ENCODE results near the gene FMC1.
"Not testable (repeated sequence)": the region's sequence is repeated elsewhere in the genome, so short reads cannot be mapped to it uniquely, and the experiment has no call there.

Gene FMC1

DNA sequence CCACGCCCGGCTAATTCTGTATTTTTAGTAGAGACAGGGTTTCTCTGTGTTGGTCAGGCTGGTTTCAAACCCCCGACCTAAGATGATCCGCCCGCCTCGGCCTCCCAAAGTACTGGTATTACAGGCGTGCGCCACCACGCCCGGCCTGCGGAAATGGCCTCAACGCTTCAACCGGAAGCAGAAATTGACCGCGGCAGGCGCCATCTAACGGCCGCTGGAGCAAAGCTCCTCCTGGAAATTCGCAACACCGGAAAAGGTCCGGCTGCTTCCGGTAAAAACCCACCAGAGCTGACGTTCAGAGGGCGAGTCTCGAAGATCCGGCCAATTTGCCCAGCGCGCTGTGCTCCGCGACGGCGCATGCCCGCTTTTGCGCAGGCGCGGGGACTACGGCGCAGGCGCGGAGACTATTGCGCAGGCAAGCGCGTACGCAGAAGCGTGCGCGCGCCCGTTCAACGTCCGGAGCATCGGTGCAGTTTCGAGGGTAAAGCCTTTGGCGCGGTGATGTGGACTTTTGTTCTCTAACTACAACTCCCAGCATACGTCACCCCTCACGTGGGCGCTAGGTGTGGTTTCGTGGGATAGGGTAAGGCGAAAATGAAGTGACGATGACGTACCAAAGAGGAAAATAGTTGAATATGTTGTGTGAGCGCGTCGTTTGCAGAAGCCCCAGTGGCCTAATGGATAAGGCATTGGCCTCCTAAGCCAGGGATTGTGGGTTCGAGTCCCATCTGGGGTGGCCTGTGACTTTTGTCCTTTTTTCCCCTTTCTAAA is 915 bp upstream of the FMC1 start:
- no peaks in the 10 kb centered on the region for H3K4me1 ChIP-seq (ENCODE audit: control insufficient read depth, insufficient read depth, low read length)
- H3K9me3 ChIP-seq (ENCODE audit: control insufficient read depth, insufficient read depth, low read length): no peaks in the 10 kb centered on the region
- DNase-seq (ENCODE audit: low read depth, low spot score): peak; percentile 94
- H3K27ac ChIP-seq (ENCODE audit: low read length): no peak overlapping the region
- WGBS (ENCODE audit: insufficient coverage, insufficient read length): no CpG with 5 or more reads among the region's 66 CpGs
- H3K36me3 ChIP-seq (ENCODE audit: control insufficient read depth, insufficient read depth, low read length): no peaks in the 10 kb centered on the region
- H3K27me3 ChIP-seq (ENCODE audit: control insufficient read depth, insufficient read depth, low read length): no peaks in the 10 kb centered on the region
- peak overlapping the region; percentile 85; the same call in 1 of the 2 replicates for H3K4me3 ChIP-seq (ENCODE audit: low read length)

DNA sequence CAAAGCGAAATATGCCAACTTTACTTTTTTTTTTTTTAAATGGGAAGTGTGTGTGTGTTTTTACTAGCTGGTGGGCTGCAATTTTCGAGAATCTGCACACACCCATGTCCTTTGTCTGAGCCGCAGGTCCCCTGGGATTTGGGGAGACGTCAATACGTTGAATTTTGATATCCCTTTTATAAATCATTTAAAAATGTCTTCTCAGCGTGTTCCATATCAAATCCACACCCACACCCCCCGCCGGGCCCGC is 404 bp upstream of the FMC1 start:
- no peak for DNase-seq (ENCODE audit: low read depth, low spot score)
- H3K4me3 ChIP-seq (ENCODE audit: low read length): peak overlapping the region; percentile 85; the same call in 1 of the 2 replicates
- H3K27me3 ChIP-seq (ENCODE audit: control insufficient read depth, insufficient read depth, low read length): no peaks in the 10 kb centered on the region
- no peaks in the 10 kb centered on the region for H3K9me3 ChIP-seq (ENCODE audit: control insufficient read depth, insufficient read depth, low read length)
- no CpG with 5 or more reads among the region's 9 CpGs for WGBS (ENCODE audit: insufficient coverage, insufficient read length)
- no peaks in the 10 kb centered on the region for H3K4me1 ChIP-seq (ENCODE audit: control insufficient read depth, insufficient read depth, low read length)
- H3K27ac ChIP-seq (ENCODE audit: low read length): no peak overlapping the region
- H3K36me3 ChIP-seq (ENCODE audit: control insufficient read depth, insufficient read depth, low read length): no peaks in the 10 kb centered on the region

DNA sequence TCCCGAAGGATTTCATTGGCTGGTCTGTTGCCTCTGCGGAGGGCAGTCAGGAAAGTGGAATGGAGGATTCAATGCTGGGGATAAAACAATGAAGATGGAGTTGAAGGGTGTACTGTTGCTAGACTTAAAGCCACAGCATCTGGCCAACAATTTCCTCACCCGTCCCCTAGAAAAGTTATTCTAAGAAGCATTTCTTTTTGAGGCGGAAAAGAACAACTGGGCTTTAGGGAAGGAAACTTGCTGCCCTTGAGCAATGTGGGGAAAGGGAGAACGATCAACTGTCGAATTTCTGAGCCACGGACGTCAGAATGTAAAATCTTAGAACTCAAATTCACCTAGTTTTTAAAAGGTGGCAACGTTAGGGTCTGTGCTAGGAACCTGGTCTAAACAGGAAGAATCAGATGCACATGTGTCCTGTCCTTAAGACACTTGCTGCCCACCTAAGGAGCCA is 664 bp downstream of the FMC1 start:
- Histone ChIP-seq H3K4me3 (ENCODE audit: low read length) (peak overlapping the region; percentile 85; the same call in 1 of the 2 replicates), H3K4me1 (ENCODE audit: control insufficient read depth, insufficient read depth, low read length) (no peaks in the 10 kb centered on the region), H3K27ac (ENCODE audit: low read length) (no peak overlapping the region), H3K36me3 (ENCODE audit: control insufficient read depth, insufficient read depth, low read length) (no peaks in the 10 kb centered on the region), H3K9me3 (ENCODE audit: control insufficient read depth, insufficient read depth, low read length) (no peaks in the 10 kb centered on the region), H3K27me3 (ENCODE audit: control insufficient read depth, insufficient read depth, low read length) (no peaks in the 10 kb centered on the region)
- WGBS (ENCODE audit: insufficient coverage, insufficient read length): no CpG with 5 or more reads among the region's 9 CpGs
- DNase-seq (ENCODE audit: low read depth, low spot score): peak; percentile 67

DNA sequence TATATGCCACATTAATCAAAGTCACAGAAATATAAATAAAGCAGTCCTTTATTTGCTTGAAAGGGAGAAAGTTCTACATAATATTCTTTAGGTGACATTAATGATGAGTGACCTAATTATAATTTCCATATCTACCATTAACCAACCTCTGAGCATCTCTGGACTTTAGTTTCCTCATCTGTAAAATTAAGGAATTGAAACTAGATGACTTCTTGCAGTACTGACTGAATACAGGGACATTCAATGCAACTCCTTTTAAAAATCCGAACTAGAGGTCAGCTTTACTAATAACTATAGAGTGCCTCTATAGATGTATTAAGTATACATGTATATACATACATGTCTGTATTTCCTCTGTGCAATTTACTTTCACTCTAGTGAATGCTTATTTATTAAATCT is 3.9 kb downstream of the FMC1 start:
- no peak for DNase-seq (ENCODE audit: low read depth, low spot score)
- no CpG with 5 or more reads among the region's 1 CpG for WGBS (ENCODE audit: insufficient coverage, insufficient read length)
- H3K4me3 ChIP-seq (ENCODE audit: low read length): no peak overlapping the region
- no peaks in the 10 kb centered on the region for H3K27me3 ChIP-seq (ENCODE audit: control insufficient read depth, insufficient read depth, low read length)
- H3K36me3 ChIP-seq (ENCODE audit: control insufficient read depth, insufficient read depth, low read length): no peaks in the 10 kb centered on the region
- H3K27ac ChIP-seq (ENCODE audit: low read length): no peak overlapping the region
- H3K9me3 ChIP-seq (ENCODE audit: control insufficient read depth, insufficient read depth, low read length): no peaks in the 10 kb centered on the region
- no peaks in the 10 kb centered on the region for H3K4me1 ChIP-seq (ENCODE audit: control insufficient read depth, insufficient read depth, low read length)

DNA sequence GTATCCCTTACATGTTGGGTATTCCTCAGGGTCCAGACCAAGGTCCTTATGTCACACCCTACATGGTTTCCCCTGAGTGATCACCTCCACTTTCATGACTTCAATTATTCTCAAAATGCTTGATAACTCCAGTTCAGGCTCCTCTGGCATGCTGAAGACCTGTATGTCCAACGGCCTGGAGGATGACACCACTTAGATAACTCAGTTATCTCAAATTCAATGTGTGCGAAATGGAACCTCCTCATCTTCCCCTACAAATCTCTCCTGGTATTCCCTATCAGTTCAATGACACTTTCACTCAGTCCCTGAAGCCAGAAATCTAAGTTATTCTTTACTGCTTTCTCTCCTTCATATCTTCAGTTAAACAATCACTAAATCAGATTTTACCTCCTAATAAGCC is 9.9 kb downstream of the FMC1 start:
- WGBS (ENCODE audit: insufficient coverage, insufficient read length): no CpG with 5 or more reads among the region's 2 CpGs
- H3K27me3 ChIP-seq (ENCODE audit: control insufficient read depth, insufficient read depth, low read length): no peaks in the 10 kb centered on the region
- no peaks in the 10 kb centered on the region for H3K36me3 ChIP-seq (ENCODE audit: control insufficient read depth, insufficient read depth, low read length)
- no peaks in the 10 kb centered on the region for H3K4me1 ChIP-seq (ENCODE audit: control insufficient read depth, insufficient read depth, low read length)
- no peak for DNase-seq (ENCODE audit: low read depth, low spot score)
- no peak overlapping the region for H3K27ac ChIP-seq (ENCODE audit: low read length)
- no peaks in the 10 kb centered on the region for H3K9me3 ChIP-seq (ENCODE audit: control insufficient read depth, insufficient read depth, low read length)
- no peak overlapping the region for H3K4me3 ChIP-seq (ENCODE audit: low read length)

DNA sequence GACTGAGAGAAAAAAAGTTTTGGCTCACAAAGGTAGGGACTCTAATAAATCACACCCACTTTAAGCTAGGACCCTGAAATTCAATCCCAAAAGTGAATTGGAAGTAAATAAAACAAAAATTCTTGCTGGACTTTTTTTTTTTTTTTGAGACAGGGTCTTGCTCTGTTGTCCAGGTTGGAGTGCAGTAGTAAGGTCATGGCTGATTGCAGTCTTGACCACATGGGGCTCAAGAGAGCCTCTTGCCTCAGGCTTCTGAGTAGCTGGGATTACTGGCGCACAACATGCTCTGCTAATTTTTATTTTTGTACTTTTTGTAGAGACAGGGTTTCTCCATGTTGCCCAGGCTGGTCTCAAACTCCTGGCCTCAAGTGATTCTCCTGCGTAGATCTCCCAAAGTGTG is 13.6 kb downstream of the FMC1 start:
- no CpG with 5 or more reads among the region's 2 CpGs for WGBS (ENCODE audit: insufficient coverage, insufficient read length)
- DNase-seq (ENCODE audit: low read depth, low spot score): no peak
- Histone ChIP-seq H3K4me3 (ENCODE audit: low read length) (no peak overlapping the region), H3K9me3 (ENCODE audit: control insufficient read depth, insufficient read depth, low read length) (no peaks in the 10 kb centered on the region), H3K36me3 (ENCODE audit: control insufficient read depth, insufficient read depth, low read length) (no peaks in the 10 kb centered on the region), H3K4me1 (ENCODE audit: control insufficient read depth, insufficient read depth, low read length) (no peaks in the 10 kb centered on the region), H3K27ac (ENCODE audit: low read length) (no peak overlapping the region), H3K27me3 (ENCODE audit: control insufficient read depth, insufficient read depth, low read length) (no peaks in the 10 kb centered on the region)

DNA sequence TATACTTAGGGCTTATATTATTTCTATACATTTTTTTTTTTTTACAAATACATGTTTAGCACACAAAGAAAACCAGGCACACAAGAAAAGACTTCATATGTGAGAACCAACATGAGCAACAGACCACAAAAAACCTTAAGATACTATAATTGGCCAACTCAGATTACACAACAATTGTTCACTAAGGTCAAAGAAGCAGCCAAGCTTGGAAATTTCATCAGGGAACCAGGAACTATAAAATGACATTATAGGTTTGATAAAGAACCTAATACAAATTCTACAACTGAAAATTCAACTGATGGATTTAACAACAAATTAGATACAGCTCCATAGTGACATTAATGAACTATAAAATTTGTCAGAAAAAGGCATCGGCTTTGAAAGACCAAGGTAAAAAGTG is 14.2 kb downstream of the FMC1 start:
- Histone ChIP-seq H3K4me1 (ENCODE audit: control insufficient read depth, insufficient read depth, low read length) (no peaks in the 10 kb centered on the region), H3K27me3 (ENCODE audit: control insufficient read depth, insufficient read depth, low read length) (no peaks in the 10 kb centered on the region), H3K36me3 (ENCODE audit: control insufficient read depth, insufficient read depth, low read length) (no peaks in the 10 kb centered on the region), H3K27ac (ENCODE audit: low read length) (no peak overlapping the region), H3K9me3 (ENCODE audit: control insufficient read depth, insufficient read depth, low read length) (no peaks in the 10 kb centered on the region), H3K4me3 (ENCODE audit: low read length) (no peak overlapping the region)
- no peak for DNase-seq (ENCODE audit: low read depth, low spot score)
- WGBS (ENCODE audit: insufficient coverage, insufficient read length): no CpG with 5 or more reads among the region's 1 CpG

DNA sequence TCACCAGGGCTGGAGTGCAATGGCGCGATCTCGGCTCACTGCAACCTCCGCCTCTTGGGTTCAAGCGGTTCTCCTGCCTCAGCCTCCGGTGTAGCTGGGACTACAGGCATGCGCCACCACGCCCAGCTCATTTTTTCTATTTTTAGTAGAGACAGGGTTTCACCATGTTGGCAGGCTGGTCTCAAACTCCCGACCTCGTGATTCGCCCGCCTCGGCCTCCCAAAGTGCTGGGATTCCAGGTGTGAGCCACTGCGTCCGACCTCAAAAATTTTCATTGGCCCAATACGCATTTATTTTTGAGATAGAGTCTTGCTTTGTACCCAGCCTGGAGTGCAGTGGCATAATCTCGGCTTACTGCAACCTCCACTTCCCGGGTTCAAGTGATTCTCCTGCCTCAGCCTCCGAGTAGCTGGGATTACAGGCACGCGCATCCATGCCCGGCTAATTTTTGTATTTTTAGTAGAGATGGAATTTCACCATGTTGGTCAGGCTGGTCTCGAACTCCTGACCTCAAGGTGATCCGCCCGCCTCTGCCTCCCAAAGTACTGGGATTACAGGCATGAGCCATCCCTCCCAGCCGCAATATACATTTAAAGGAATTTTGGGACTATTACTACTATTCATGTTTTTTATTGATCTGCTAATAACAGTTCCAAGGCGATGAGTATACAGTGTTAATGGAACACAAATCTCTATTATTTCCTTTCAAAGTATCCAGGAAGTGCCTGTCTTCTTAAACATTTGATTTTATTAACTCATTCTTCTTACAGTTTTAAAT is 16.8 kb downstream of the FMC1 start:
- H3K27me3 ChIP-seq (ENCODE audit: control insufficient read depth, insufficient read depth, low read length); H3K27ac ChIP-seq (ENCODE audit: low read length); H3K4me3 ChIP-seq (ENCODE audit: low read length); H3K4me1 ChIP-seq (ENCODE audit: control insufficient read depth, insufficient read depth, low read length); H3K36me3 ChIP-seq (ENCODE audit: control insufficient read depth, insufficient read depth, low read length); H3K9me3 ChIP-seq (ENCODE audit: control insufficient read depth, insufficient read depth, low read length); DNase-seq (ENCODE audit: low read depth, low spot score): not testable (repeated sequence)
- no CpG with 5 or more reads among the region's 27 CpGs for WGBS (ENCODE audit: insufficient coverage, insufficient read length)

DNA sequence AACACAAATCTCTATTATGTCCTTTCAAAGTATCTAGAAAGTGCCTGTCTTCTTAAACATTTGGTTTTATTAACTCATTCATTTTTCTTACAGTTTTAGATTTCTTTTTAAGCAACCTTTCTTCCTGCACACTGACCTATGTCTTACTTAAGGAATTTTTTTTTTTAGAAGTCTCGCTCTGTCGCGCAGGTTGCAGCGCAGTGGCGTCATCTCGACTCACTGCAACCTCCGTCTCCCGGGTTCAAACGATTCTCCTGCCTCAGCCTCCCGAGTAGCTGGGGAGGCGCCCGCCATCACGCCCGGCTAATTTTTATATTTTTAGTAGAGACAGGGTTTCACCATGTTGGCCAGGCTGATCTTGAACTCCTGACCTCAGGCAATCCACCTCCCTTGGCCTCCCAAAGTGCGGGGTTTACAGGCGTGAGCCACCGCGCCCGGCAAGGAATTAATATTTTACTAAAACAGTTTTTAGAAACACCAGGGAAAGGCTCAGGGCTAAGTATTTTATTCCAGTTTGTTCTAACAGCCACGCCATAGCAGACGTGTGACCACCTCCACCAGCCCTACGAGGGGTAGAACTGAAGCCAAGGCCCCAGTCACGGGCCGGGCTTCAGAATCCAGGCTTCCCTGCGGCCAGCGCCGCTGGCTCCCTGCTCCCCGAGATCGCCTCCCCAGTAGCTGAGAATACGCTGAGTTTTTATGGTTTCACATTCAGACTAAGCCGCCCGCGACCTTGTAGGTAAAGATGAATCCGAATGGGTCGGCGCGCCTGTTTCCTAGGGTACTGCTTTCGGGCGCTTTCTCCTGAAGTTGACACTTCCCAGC is 17.6 kb downstream of the FMC1 start:
- no peaks in the 10 kb centered on the region for H3K36me3 ChIP-seq (ENCODE audit: control insufficient read depth, insufficient read depth, low read length)
- peak; percentile 2 for DNase-seq (ENCODE audit: low read depth, low spot score)
- no peak overlapping the region for H3K27ac ChIP-seq (ENCODE audit: low read length)
- no peaks in the 10 kb centered on the region for H3K27me3 ChIP-seq (ENCODE audit: control insufficient read depth, insufficient read depth, low read length)
- WGBS (ENCODE audit: insufficient coverage, insufficient read length): no CpG with 5 or more reads among the region's 39 CpGs
- H3K9me3 ChIP-seq (ENCODE audit: control insufficient read depth, insufficient read depth, low read length): no peaks in the 10 kb centered on the region
- H3K4me3 ChIP-seq (ENCODE audit: low read length): peak overlapping the region; percentile 80
- H3K4me1 ChIP-seq (ENCODE audit: control insufficient read depth, insufficient read depth, low read length): 0 out of 2 replicates have a peak, but pooled peaks cover 3% of the 10 kb centered on the region

DNA sequence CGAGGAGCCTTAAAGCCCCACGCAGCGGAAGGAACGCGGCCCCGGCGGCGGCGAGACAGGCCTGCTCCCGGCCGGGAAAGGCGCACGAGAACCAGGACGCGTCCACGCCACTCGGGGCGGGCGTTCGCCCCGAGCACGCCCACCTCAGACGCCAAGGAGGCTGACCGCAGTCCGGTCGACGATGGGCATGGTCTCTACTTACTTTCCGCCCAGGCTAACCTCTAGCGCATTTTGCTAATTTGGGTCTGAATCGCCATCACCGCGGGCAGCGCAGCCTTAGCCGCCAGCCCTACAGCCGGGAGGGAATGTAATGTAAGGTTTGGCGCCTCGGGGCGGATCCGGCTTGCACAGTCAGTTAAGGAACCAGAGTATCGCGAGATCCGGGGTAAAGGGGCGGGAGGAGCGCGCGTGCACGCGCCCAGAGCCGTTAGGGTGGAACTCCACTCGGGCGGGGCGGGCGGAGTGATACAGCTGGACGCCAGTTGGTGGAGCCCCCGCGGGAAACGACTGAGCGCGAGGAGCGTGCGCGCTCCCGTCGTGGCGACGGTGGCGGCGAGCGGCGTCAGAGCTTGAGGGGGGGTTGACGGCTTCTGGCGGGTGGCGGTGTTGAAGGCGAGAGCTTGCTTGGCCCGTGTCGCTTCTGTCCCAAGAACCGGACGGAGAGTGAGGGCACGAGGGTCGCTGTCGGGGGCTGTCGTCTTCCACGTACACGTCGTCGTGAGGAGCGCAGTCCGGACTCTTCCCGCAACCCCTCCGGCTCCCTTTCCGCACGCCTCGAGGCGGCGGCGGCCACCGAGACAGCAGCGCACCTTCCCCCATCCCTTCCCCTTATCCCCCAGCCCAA is 18.5 kb downstream of the FMC1 start, which contains the start of gene LUC7L2:
Gene LUC7L2 (plus strand): TSS at position 529 of the 844 bp plus-strand sequence. CDS start 368 bp downstream, outside the sequence.
- peak; percentile 92 for DNase-seq (ENCODE audit: low read depth, low spot score)
- Histone ChIP-seq H3K4me1 (ENCODE audit: control insufficient read depth, insufficient read depth, low read length) (0 out of 2 replicates have a peak, but pooled peaks cover 3% of the 10 kb centered on the region), H3K4me3 (ENCODE audit: low read length) (peak within 1 kb of the TSS; percentile 80), H3K36me3 (ENCODE audit: control insufficient read depth, insufficient read depth, low read length) (no peaks in the 10 kb centered on the region), H3K27me3 (ENCODE audit: control insufficient read depth, insufficient read depth, low read length) (no peaks in the 10 kb centered on the region), H3K27ac (ENCODE audit: low read length) (no peak within 1 kb of the TSS), H3K9me3 (ENCODE audit: control insufficient read depth, insufficient read depth, low read length) (no peaks in the 10 kb centered on the region)
- no CpG with 5 or more reads among the region's 98 CpGs for WGBS (ENCODE audit: insufficient coverage, insufficient read length)
